GM12878 (cell line): ENCODE measurements around the gene PRKRA. TPM values are rescaled to one million over a fixed set of nuclear protein-coding genes. Genes with fewer than 3 reads are reported as not detected.
A peak's percentile ranks its signal among the peaks of the same experiment; 100 is the strongest.

Experiments used
- BRCA1 ChIP-seq: IDR thresholded peaks from 2 replicates; pipeline ENCODE4 v1.6.1; 2011; ENCODE audit warnings: low read depth, low read length, improper control_type of control experiment
- CEBPB ChIP-seq, 2 experiments: fragments of 150-350 bp in 1 of 2; IDR thresholded peaks; 2 replicates each; pipeline ENCODE4 v1.6.1; 2012 to 2014; ENCODE audit warnings: low read depth in 2 of 2, low read length in 2 of 2, borderline replicate concordance in 1 of 2, inconsistent platforms in 1 of 2
- CHD4 ChIP-seq: fragments of 200-600 bp; sonication (generic); IDR thresholded peaks from 2 replicates; pipeline ENCODE4 v1.6.1; 2016; ENCODE audit warnings: mild to moderate bottlenecking
- EP300 ChIP-seq, 2 experiments: fragments of 150-350 bp in 1 of 2; IDR thresholded peaks; 2 replicates each; pipeline ENCODE4 v1.6.1; 2011 to 2012; ENCODE audit warnings: low read depth in 2 of 2, low read length in 2 of 2, borderline replicate concordance in 1 of 2, improper control_type of control experiment in 1 of 2, inconsistent platforms in 1 of 2; ENCODE audit not compliant: control insufficient read depth in 1 of 2
- ESRRA ChIP-seq: IDR thresholded peaks from 2 replicates; pipeline ENCODE4 v1.6.1; 2012; ENCODE audit warnings: mild to moderate bottlenecking, low read length, improper control_type of control experiment
- FOXM1 ChIP-seq: IDR thresholded peaks from 2 replicates; pipeline ENCODE4 v1.6.1; 2012; ENCODE audit warnings: low read depth, mild to moderate bottlenecking, inconsistent platforms, low read length, moderate library complexity
- IKZF1 ChIP-seq: fragments of 450-650 bp; conservative IDR thresholded peaks from 2 replicates; pipeline ENCODE4 v1.6.1; 2017; ENCODE audit warnings: antibody characterized with exemption, mild to moderate bottlenecking
- IKZF2 ChIP-seq, 2 experiments: fragments of 450-650 bp; IDR thresholded peaks; 2 replicates each; pipeline ENCODE4 v1.6.1; 2017; ENCODE audit warnings: mild to moderate bottlenecking in 2 of 2, moderate library complexity in 2 of 2
- IRF4 ChIP-seq: IDR thresholded peaks from 2 replicates; pipeline ENCODE4 v1.6.1; 2011; ENCODE audit warnings: low read depth, low read length
- MTA3 ChIP-seq: IDR thresholded peaks from 2 replicates; pipeline ENCODE4 v1.6.1; 2012; ENCODE audit warnings: low read length, inconsistent platforms, borderline replicate concordance
- MXI1 ChIP-seq: fragments of 150-350 bp; IDR thresholded peaks from 2 replicates; pipeline ENCODE4 v1.6.1; 2011; ENCODE audit warnings: low read depth, mild to moderate bottlenecking, inconsistent platforms, low read length, improper control_type of control experiment
- NBN ChIP-seq: fragments of 450-650 bp; IDR thresholded peaks from 2 replicates; pipeline ENCODE4 v1.6.1; 2016
- NFIC ChIP-seq: IDR thresholded peaks from 2 replicates; pipeline ENCODE4 v1.6.1; 2012; ENCODE audit warnings: low read depth, mild to moderate bottlenecking, inconsistent platforms, low read length, moderate library complexity
- NFYB ChIP-seq: IDR thresholded peaks from 2 replicates; pipeline ENCODE4 v1.6.1; 2011; ENCODE audit warnings: low read depth, mild to moderate bottlenecking, low read length, improper control_type of control experiment, moderate library complexity; ENCODE audit not compliant: insufficient read depth
- NR2C1 ChIP-seq: fragments of 450-650 bp; IDR thresholded peaks from 2 replicates; pipeline ENCODE4 v1.6.1; 2017; ENCODE audit warnings: antibody characterized with exemption, mild to moderate bottlenecking, moderate library complexity
- POLR2A ChIP-seq: IDR thresholded peaks from 2 replicates; pipeline ENCODE4 v1.6.1; 2011; ENCODE audit warnings: low read depth, mild to moderate bottlenecking, low read length
- POU2F2 ChIP-seq: IDR thresholded peaks from 3 replicates; pipeline ENCODE4 v1.6.1; 2011; ENCODE audit warnings: low read depth, mild to moderate bottlenecking, low read length, borderline replicate concordance
- SMAD5 ChIP-seq: IDR thresholded peaks from 2 replicates; pipeline ENCODE4 v1.6.1; 2016; ENCODE audit warnings: antibody characterized with exemption, low read depth
- SMARCA5 ChIP-seq: fragments of 450-650 bp; IDR thresholded peaks from 2 replicates; pipeline ENCODE4 v1.6.1; 2017; ENCODE audit warnings: mild to moderate bottlenecking
- SUPT20H ChIP-seq: IDR thresholded peaks from 2 replicates; pipeline ENCODE4 v1.6.1; 2011; ENCODE audit warnings: low read depth, mild to moderate bottlenecking, low read length, moderate library complexity, borderline replicate concordance; ENCODE audit not compliant: control insufficient read depth
- polyA plus RNA-seq, 11 experiments: library from polyadenylated mRNA; depleted of rRNA in 4 of 11; unstranded in 6 of 11; stranded (reverse) in 5 of 11; fragments of >200 nt; fragmentation: Nextera tagmentation in 4 of 11; fragmentation: Illumina TruSeq in 1 of 11; extraction: Ambion mirVana in 4 of 11; extraction: Trizol in 1 of 11; gene quantifications; 1 replicate in 1 of 11; 2 replicates in 10 of 11; pipeline versions ENCODE4 v1.2.1 to v1.2.3, GENCODE V29; 2011 to 2016; ENCODE audit warnings: inconsistent platforms in 2 of 11, missing spikeins in 2 of 11, low read depth in 1 of 11
- total RNA-seq, 4 experiments: library from RNA; depleted of rRNA in 3 of 4; stranded (reverse); fragments of >200 nt in 3 of 4; fragmentation: Illumina TruSeq in 1 of 4; extraction: Trizol in 1 of 4; gene quantifications; 2 replicates each; pipeline versions ENCODE4 v1.2.1 to v1.2.3, GENCODE V29; 2013 to 2021
- TF ChIP-seq, protein P1 (sequence below): fragments of 150-350 bp; IDR thresholded peaks from 2 replicates; pipeline ENCODE4 v1.6.1; 2014; ENCODE audit warnings: mild to moderate bottlenecking, low read depth, low read length
- TF ChIP-seq, protein P2 (sequence below): fragments of 450-650 bp; formaldehyde crosslinking; IDR thresholded peaks from 2 replicates; pipeline ENCODE4 v1.4.0; 2022; ENCODE audit warnings: mild to moderate bottlenecking, moderate library complexity
- TF ChIP-seq, protein P3 (sequence below): fragments of 450-650 bp; formaldehyde crosslinking; IDR thresholded peaks from 2 replicates; pipeline ENCODE4 v1.5.0; 2022; ENCODE audit warnings: mild to moderate bottlenecking, missing genetic modification characterization

PRKRA gene
- total and polyA plus RNA-seq, 10 of the 15 experiments (the other 5 are each of a cell fraction or from before 2014, with no cell fraction given) = 19.1 to 75.6 (median 51.7) TPM

DNA sequence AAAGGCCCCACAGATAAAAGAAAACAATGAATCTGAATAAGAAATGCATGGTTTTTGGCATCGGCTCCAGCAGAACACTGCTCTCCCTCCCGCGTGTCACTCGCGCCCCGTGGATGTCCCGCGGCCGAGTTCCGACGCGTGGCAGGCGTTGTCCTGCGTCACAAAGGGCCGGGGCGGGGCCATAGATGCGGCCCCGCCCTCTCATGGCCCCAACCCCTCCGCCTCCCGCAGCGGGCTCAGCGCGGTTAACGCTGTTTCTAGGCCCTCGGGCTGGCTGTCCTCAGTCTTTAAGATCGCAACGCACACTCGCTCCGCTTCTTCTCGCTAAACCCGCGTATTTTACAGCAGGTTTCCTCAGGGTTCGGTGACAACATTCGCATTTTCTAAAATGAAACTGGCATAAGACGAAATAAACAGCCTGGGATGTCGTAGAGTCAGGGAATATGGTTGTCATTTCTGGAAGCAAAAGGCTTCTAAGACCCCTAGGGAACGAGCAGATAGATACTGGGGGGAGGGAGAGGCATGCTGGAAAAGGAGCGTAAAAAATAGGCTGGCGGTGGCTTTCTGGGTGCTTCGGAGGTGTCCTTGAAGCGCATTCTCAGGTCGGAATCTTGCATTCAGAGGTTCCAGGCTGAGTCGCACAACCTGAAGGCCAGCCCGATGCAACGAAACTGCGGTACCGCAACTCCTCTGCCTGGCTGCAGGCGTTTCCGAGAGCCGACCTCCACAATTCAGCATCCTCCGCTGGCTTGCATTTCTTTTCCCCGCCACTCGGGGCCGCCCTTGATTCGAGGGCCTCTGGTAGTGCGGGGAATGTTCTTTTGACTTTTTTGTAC is 27.7 kb upstream of the PRKRA start, which contains the start of gene FKBP7 (continued):
- TF ChIP-seq SUPT20H = no peak
- TF ChIP-seq CHD4 = no peak
- TF ChIP-seq SMARCA5 = peak; percentile 85
- TF ChIP-seq, protein P1, sequence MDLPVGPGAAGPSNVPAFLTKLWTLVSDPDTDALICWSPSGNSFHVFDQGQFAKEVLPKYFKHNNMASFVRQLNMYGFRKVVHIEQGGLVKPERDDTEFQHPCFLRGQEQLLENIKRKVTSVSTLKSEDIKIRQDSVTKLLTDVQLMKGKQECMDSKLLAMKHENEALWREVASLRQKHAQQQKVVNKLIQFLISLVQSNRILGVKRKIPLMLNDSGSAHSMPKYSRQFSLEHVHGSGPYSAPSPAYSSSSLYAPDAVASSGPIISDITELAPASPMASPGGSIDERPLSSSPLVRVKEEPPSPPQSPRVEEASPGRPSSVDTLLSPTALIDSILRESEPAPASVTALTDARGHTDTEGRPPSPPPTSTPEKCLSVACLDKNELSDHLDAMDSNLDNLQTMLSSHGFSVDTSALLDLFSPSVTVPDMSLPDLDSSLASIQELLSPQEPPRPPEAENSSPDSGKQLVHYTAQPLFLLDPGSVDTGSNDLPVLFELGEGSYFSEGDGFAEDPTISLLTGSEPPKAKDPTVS = no peak
- no peak; the same call in 1 of the 2 replicates for TF ChIP-seq IKZF1
- TF ChIP-seq POU2F2 = no peak
- TF ChIP-seq ESRRA = no peak
- TF ChIP-seq MXI1 = peak; percentile 91
- TF ChIP-seq NFIC = 0 out of 2 replicates have a peak, but pooled peaks have one; percentile 44
- peak; percentile 80 for TF ChIP-seq POLR2A
- peak; percentile 56; the same call in 1 of the 2 replicates for TF ChIP-seq SMAD5
- TF ChIP-seq BRCA1 = no peak
- TF ChIP-seq, protein P2, sequence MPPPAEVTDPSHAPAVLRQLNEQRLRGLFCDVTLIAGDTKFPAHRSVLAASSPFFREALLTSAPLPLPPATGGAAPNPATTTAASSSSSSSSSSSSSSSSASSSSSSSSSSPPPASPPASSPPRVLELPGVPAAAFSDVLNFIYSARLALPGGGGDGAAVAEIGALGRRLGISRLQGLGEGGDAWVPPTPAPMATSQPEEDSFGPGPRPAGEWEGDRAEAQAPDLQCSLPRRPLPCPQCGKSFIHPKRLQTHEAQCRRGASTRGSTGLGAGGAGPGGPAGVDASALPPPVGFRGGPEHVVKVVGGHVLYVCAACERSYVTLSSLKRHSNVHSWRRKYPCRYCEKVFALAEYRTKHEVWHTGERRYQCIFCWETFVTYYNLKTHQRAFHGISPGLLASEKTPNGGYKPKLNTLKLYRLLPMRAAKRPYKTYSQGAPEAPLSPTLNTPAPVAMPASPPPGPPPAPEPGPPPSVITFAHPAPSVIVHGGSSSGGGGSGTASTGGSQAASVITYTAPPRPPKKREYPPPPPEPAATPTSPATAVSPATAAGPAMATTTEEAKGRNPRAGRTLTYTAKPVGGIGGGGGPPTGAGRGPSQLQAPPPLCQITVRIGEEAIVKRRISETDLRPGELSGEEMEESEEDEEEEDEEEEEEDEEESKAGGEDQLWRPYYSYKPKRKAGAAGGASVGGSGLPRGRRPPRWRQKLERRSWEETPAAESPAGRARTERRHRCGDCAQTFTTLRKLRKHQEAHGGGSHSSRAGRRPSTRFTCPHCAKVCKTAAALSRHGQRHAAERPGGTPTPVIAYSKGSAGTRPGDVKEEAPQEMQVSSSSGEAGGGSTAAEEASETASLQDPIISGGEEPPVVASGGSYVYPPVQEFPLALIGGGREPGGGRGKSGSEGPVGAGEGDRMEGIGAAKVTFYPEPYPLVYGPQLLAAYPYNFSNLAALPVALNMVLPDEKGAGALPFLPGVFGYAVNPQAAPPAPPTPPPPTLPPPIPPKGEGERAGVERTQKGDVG = no peak
- no peak for TF ChIP-seq NFYB
- peak; percentile 71; the same call in 1 of the 2 replicates for TF ChIP-seq FOXM1
- no peak for TF ChIP-seq NR2C1
- peak in 1 of 2 experiments; percentile 88 for TF ChIP-seq IKZF2 (IDR thresholded peaks at IDR 0.05)
- TF ChIP-seq MTA3 = 0 out of 2 replicates have a peak, but pooled peaks have one; percentile 18
- TF ChIP-seq IRF4 = no peak; the same call in 1 of the 2 replicates
- peak; percentile 60; the same call in 1 of the 2 replicates for TF ChIP-seq NBN
- no peak for TF ChIP-seq CEBPB (IDR thresholded peaks at IDR 0.05; ENCODE audit: borderline replicate concordance in 1 of 2, low read depth in 2 of 2, low read length in 2 of 2)
- TF ChIP-seq, protein P3, sequence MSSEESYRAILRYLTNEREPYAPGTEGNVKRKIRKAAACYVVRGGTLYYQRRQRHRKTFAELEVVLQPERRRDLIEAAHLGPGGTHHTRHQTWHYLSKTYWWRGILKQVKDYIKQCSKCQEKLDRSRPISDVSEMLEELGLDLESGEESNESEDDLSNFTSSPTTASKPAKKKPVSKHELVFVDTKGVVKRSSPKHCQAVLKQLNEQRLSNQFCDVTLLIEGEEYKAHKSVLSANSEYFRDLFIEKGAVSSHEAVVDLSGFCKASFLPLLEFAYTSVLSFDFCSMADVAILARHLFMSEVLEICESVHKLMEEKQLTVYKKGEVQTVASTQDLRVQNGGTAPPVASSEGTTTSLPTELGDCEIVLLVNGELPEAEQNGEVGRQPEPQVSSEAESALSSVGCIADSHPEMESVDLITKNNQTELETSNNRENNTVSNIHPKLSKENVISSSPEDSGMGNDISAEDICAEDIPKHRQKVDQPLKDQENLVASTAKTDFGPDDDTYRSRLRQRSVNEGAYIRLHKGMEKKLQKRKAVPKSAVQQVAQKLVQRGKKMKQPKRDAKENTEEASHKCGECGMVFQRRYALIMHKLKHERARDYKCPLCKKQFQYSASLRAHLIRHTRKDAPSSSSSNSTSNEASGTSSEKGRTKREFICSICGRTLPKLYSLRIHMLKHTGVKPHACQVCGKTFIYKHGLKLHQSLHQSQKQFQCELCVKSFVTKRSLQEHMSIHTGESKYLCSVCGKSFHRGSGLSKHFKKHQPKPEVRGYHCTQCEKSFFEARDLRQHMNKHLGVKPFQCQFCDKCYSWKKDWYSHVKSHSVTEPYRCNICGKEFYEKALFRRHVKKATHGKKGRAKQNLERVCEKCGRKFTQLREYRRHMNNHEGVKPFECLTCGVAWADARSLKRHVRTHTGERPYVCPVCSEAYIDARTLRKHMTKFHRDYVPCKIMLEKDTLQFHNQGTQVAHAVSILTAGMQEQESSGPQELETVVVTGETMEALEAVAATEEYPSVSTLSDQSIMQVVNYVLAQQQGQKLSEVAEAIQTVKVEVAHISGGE (CRISPR knock-in tag) = no peak
- TF ChIP-seq EP300 (IDR thresholded peaks at IDR 0.05; ENCODE audit: borderline replicate concordance in 1 of 2, control insufficient read depth in 1 of 2, low read depth in 2 of 2, low read length in 2 of 2) = peak in 1 of 2 experiments; percentile 43; a peak in 1 of 4 replicates
